GM18520 (cell line): ENCODE results near the gene ASPSCR1.
A peak's percentile ranks its signal among the peaks of the same experiment; 100 is the strongest.

Source experiments
- ATAC-seq: cut with Tn5 transposase; IDR thresholded peaks from one replicate; pipeline ENCODE4 v1.9.1; 2021; ENCODE audit not compliant: unreplicated experiment

The ASPSCR1 gene

GRCh38 chr17:82021107-82021899 is 43.9 kb downstream of the ASPSCR1 start:
- no peak for ATAC-seq

GRCh38 chr17:82021900-82022309 is 44.5 kb downstream of the ASPSCR1 start:
- no peak for ATAC-seq

GRCh38 chr17:82022310-82022980 is 45.0 kb downstream of the ASPSCR1 start, which contains the start of gene CENPX:
Gene CENPX, minus strand, starts transcription at chr17:82022878. Its CDS starts 17 bp downstream, at chr17:82022861.
- no peak for ATAC-seq

- ATAC-seq = peak; percentile 83
Observed at GRCh38 chr17:82022981-82023446, 45.6 kb downstream of the ASPSCR1 start, which contains the start of gene LRRC45. Gene LRRC45, plus strand, starts transcription at chr17:82023305. Its CDS starts 339 bp downstream, at chr17:82023644.

- no peak for ATAC-seq
Observed at GRCh38 chr17:82023447-82024241, 46.2 kb downstream of the ASPSCR1 start.

- no peak for ATAC-seq
Observed at GRCh38 chr17:82024859-82025258, 47.4 kb downstream of the ASPSCR1 start.

- no peak for ATAC-seq
Observed at GRCh38 chr17:82025401-82026107, 48.1 kb downstream of the ASPSCR1 start.

- no peak for ATAC-seq
Observed at GRCh38 chr17:82028246-82028645, 50.8 kb downstream of the ASPSCR1 start.

- no peak for ATAC-seq
Observed at GRCh38 chr17:82028966-82029365, 51.5 kb downstream of the ASPSCR1 start.

GRCh38 chr17:82029391-82029790 is 52.0 kb downstream of the ASPSCR1 start:
- ATAC-seq = no peak

- ATAC-seq = no peak
Observed at GRCh38 chr17:82029990-82030469, 52.6 kb downstream of the ASPSCR1 start.

GRCh38 chr17:82030470-82031302 is 53.3 kb downstream of the ASPSCR1 start:
- no peak for ATAC-seq

GRCh38 chr17:82031303-82031884 is 54.0 kb downstream of the ASPSCR1 start, which contains the start of gene RAC3:
Gene RAC3, plus strand, starts transcription at chr17:82031678. Its CDS starts 84 bp downstream, at chr17:82031762.
- no peak for ATAC-seq

- no peak for ATAC-seq
Observed at GRCh38 chr17:82031885-82032627, 54.6 kb downstream of the ASPSCR1 start.

GRCh38 chr17:82033359-82034085 is 56.1 kb downstream of the ASPSCR1 start:
- no peak for ATAC-seq

- no peak for ATAC-seq
Observed at GRCh38 chr17:82034371-82035011, 57.1 kb downstream of the ASPSCR1 start.

GRCh38 chr17:82035488-82035887 is 58.1 kb downstream of the ASPSCR1 start:
- ATAC-seq = no peak
